Fibroblast of skin of left biceps (primary cell): Measurements from ENCODE around the gene MTF2.

Experiments used
- DNase-seq, 2 experiments: peaks; one replicate each; pipeline ENCODE4 v3.0.0-alpha.2; 2013; ENCODE audit warnings: low read depth in 2 of 2

Gene MTF2

DNA sequence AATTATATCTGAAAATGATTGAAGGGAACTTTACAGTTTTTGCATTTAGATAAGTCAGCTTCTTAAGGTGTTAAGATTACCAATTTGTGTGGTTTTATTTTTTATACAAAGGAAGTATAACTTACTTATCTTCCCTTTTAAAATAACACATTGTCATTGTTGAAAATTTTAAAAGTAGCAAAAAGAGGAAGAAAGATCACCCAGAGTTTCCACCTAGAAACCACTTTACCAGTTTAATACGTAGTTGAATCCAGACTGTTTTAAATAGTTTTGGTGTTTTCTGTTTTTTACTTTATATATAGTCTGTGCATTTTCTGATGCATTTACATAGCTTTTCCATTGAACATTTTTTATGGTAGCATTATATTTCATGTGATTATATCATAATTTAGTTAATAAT, 107.6 kb downstream of the MTF2 start:
- DNase-seq, result no peak
